ENCODE data around the gene CADM1. TPM values are rescaled to one million over a fixed set of nuclear protein-coding genes. Genes with fewer than 3 reads are reported as not detected.
A peak's percentile ranks its signal among the peaks of the same experiment; 100 is the strongest.

Gene CADM1
- total RNA-seq, 2 experiments from 2014 or later = 59.7 to 89.7 TPM

- no peaks in the 10 kb centered on the region for H3K9me2 ChIP-seq (ENCODE audit: insufficient read depth, low read length)
- ChIA-PET CTCF (ENCODE audit: unreplicated experiment) (interaction anchor here (1.0 to 2.2 kb wide), 2 partner anchors 31 to 113 kb away, joined by 8 to 15 read pairs; no protein-coding TSS in a partner anchor), POLR2A (interaction anchor here (0.5 to 3.0 kb wide), 7 partner anchors 33 to 297 kb away, joined by 3 to 11 read pairs (median 4); no protein-coding TSS in a partner anchor)
- no peak for TF ChIP-seq EZH2phosphoT487 (IDR thresholded peaks at IDR 0.05; ENCODE audit: borderline replicate concordance, low read depth, low read length)
- TF ChIP-seq, protein P1, sequence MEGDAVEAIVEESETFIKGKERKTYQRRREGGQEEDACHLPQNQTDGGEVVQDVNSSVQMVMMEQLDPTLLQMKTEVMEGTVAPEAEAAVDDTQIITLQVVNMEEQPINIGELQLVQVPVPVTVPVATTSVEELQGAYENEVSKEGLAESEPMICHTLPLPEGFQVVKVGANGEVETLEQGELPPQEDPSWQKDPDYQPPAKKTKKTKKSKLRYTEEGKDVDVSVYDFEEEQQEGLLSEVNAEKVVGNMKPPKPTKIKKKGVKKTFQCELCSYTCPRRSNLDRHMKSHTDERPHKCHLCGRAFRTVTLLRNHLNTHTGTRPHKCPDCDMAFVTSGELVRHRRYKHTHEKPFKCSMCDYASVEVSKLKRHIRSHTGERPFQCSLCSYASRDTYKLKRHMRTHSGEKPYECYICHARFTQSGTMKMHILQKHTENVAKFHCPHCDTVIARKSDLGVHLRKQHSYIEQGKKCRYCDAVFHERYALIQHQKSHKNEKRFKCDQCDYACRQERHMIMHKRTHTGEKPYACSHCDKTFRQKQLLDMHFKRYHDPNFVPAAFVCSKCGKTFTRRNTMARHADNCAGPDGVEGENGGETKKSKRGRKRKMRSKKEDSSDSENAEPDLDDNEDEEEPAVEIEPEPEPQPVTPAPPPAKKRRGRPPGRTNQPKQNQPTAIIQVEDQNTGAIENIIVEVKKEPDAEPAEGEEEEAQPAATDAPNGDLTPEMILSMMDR (conservative IDR thresholded peaks at IDR 0.05; ENCODE audit: low read length) = peak; percentile 68
- no TSS peak for BruUV-seq (replicated peaks)
- H4K20me1 ChIP-seq (ENCODE audit: insufficient read depth, low read length) = peaks cover 23% of the 10 kb centered on the region; the same call in 1 of the 2 replicates
- no peaks in the 10 kb centered on the region for H3K36me3 ChIP-seq (ENCODE audit: insufficient read depth, low read length)
- H3K79me2 ChIP-seq (ENCODE audit: insufficient read depth, low read depth, low read length) = peaks cover 42% of the 10 kb centered on the region
- H2AFZ ChIP-seq (ENCODE audit: low read length) = peak overlapping the region; percentile 69
- intact Hi-C loops (cut with micrococcal nuclease; ENCODE audit: unreplicated experiment) = loop anchor here (1.0 to 10.0 kb wide), 7 partner anchors 34 to 432 kb away; no protein-coding TSS in a partner anchor
- H3K27ac ChIP-seq (ENCODE audit: low read depth, low read length, poor library complexity, severe bottlenecking) = peak overlapping the region; percentile 58
- H3K4me3 ChIP-seq (ENCODE audit: low read depth, low read length, poor library complexity, severe bottlenecking) = peak overlapping the region; percentile 77
- H3K4me1 ChIP-seq (ENCODE audit: insufficient read depth, low read length, poor library complexity, severe bottlenecking) = peaks cover 40% of the 10 kb centered on the region
- peak overlapping the region; percentile 91 for H3K4me2 ChIP-seq (ENCODE audit: low read length)
- H3K9me3 ChIP-seq (ENCODE audit: low read length) = no peaks in the 10 kb centered on the region
- peak; percentile 88 for DNase-seq (ENCODE audit: low spot score)
These were observed 931 bp downstream of the CADM1 start for GRCh38 chr11:115503083-115503885.

GRCh38 chr11:115502636-115503082 is 1.6 kb downstream of the CADM1 start:
- intact Hi-C loops (cut with micrococcal nuclease; ENCODE audit: unreplicated experiment) = loop anchor here (1.0 to 10.0 kb wide), 7 partner anchors 33 to 432 kb away; no protein-coding TSS in a partner anchor
- Histone ChIP-seq H3K79me2 (ENCODE audit: insufficient read depth, low read depth, low read length) (peaks cover 49% of the 10 kb centered on the region), H3K9me2 (ENCODE audit: insufficient read depth, low read length) (no peaks in the 10 kb centered on the region), H2AFZ (ENCODE audit: low read length) (peak overlapping the region; percentile 69; the same call in 1 of the 2 replicates), H3K4me1 (ENCODE audit: insufficient read depth, low read length, poor library complexity, severe bottlenecking) (peaks cover 46% of the 10 kb centered on the region), H3K4me2 (ENCODE audit: low read length) (peak overlapping the region; percentile 91), H4K20me1 (ENCODE audit: insufficient read depth, low read length) (peaks cover 25% of the 10 kb centered on the region; the same call in 1 of the 2 replicates), H3K27ac (ENCODE audit: low read depth, low read length, poor library complexity, severe bottlenecking) (peak overlapping the region; percentile 58), H3K4me3 (ENCODE audit: low read depth, low read length, poor library complexity, severe bottlenecking) (peak overlapping the region; percentile 77), H3K36me3 (ENCODE audit: insufficient read depth, low read length) (no peaks in the 10 kb centered on the region), H3K9me3 (ENCODE audit: low read length) (no peaks in the 10 kb centered on the region)
- no peak for TF ChIP-seq EZH2phosphoT487 (IDR thresholded peaks at IDR 0.05; ENCODE audit: borderline replicate concordance, low read depth, low read length)
- TF ChIP-seq, protein P1 (conservative IDR thresholded peaks at IDR 0.05; ENCODE audit: low read length) = no peak
- POLR2A ChIA-PET = interaction anchor here (0.5 to 3.0 kb wide), 11 partner anchors 10 to 296 kb away, joined by 3 to 12 read pairs (median 4); no protein-coding TSS in a partner anchor
- no TSS peak for BruUV-seq (replicated peaks)
- DNase-seq (ENCODE audit: low spot score) = no peak
- CTCF ChIA-PET (ENCODE audit: unreplicated experiment) = interaction anchor here (1.0 to 2.2 kb wide), 2 partner anchors 30 to 113 kb away, joined by 8 to 15 read pairs; no protein-coding TSS in a partner anchor
